Nephron (organoid): ENCODE measurements around the gene TMOD4.

Experiments
- H3K27ac Mint-ChIP-seq, 3 experiments: 2 replicates each; pipeline ENCODE4 v1.8.0; 2020; ENCODE audit warnings: mixed read lengths in 3 of 3, mild to moderate bottlenecking in 2 of 3, moderate library complexity in 1 of 3
- H3K27me3 Mint-ChIP-seq: 2 replicates; pipeline ENCODE4 v1.8.0; 2021; ENCODE audit warnings: low read depth, mild to moderate bottlenecking, moderate library complexity, mixed read lengths
- H3K36me3 Mint-ChIP-seq: 2 replicates; pipeline ENCODE4 v1.8.0; 2020; ENCODE audit warnings: low read depth, mixed read lengths
- H3K4me1 Mint-ChIP-seq: 2 replicates; pipeline ENCODE4 v1.8.0; 2020; ENCODE audit warnings: mixed read lengths
- H3K4me3 Mint-ChIP-seq, 3 experiments: 2 replicates each; pipeline ENCODE4 v1.8.0; 2020; ENCODE audit warnings: mild to moderate bottlenecking in 3 of 3, mixed read lengths in 3 of 3, moderate library complexity in 2 of 3
- H3K9me3 Mint-ChIP-seq: 2 replicates; pipeline ENCODE4 v1.8.0; 2020; ENCODE audit warnings: mixed read lengths
- TF ChIP-seq, protein P1 (sequence below), 3 experiments: fragments of 200-600 bp; sonication (generic); IDR thresholded peaks; one replicate each; pipeline ENCODE4 v1.5.0; 2021; ENCODE audit warnings: antibody characterized with exemption in 3 of 3; ENCODE audit not compliant: unreplicated experiment in 3 of 3

Gene TMOD4

DNA sequence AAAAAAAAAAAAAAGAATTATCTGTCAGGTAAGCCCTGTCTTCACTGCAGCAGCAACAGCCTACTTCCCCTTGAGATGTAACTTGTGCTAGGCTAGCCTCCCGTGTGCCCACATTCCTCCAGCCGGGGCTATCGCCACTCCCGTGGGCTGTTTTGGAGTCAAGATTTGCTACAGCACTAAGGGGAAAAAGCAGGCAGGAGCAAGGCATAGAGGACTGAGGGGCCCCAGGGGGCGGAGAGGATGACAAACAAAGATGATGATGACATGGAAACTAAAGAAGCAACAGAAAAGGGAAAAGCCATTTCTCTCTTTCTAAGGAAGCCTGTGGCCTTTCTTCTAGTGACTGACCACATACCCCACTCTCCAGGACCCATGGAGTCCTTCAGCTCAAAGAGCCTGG, 17.5 kb downstream of the TMOD4 start:
- Mint-ChIP-seq H3K27ac (no peak overlapping the region), H3K4me3 (no peak overlapping the region), H3K4me1 (no peaks in the 10 kb centered on the region), H3K36me3 (peaks cover 31% of the 10 kb centered on the region), H3K27me3 (no peaks in the 10 kb centered on the region), H3K9me3 (no peaks in the 10 kb centered on the region)
- TF ChIP-seq, protein P1, sequence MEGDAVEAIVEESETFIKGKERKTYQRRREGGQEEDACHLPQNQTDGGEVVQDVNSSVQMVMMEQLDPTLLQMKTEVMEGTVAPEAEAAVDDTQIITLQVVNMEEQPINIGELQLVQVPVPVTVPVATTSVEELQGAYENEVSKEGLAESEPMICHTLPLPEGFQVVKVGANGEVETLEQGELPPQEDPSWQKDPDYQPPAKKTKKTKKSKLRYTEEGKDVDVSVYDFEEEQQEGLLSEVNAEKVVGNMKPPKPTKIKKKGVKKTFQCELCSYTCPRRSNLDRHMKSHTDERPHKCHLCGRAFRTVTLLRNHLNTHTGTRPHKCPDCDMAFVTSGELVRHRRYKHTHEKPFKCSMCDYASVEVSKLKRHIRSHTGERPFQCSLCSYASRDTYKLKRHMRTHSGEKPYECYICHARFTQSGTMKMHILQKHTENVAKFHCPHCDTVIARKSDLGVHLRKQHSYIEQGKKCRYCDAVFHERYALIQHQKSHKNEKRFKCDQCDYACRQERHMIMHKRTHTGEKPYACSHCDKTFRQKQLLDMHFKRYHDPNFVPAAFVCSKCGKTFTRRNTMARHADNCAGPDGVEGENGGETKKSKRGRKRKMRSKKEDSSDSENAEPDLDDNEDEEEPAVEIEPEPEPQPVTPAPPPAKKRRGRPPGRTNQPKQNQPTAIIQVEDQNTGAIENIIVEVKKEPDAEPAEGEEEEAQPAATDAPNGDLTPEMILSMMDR (IDR thresholded peaks at IDR 0.05; ENCODE audit: unreplicated experiment in 3 of 3), result no peak

DNA sequence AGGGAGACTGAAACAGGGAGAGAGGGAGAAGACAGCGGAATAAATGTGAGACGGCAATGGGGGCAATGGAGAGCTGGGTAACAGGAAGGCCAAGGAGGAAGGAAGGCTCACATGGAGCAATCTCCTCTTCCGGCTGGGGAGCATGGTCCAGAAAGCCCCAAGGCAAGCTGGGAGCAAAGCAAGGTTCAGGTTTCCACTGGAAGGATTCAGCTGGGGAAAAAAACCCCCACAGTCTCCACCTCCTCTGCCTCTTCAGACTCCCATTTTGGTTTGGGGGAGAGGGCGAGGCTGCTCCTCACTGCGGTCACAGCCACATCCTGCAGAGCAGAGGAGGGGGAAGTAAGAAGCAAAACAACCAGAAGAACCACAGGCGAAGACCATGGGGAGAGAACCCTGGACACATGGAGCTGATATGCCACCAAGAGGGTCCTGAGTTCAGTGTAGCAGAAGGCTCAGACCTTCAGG, 18.7 kb downstream of the TMOD4 start:
- H3K4me3 Mint-ChIP-seq, result no peak overlapping the region
- H3K9me3 Mint-ChIP-seq, result no peaks in the 10 kb centered on the region
- no peaks in the 10 kb centered on the region for H3K27me3 Mint-ChIP-seq
- no peaks in the 10 kb centered on the region for H3K4me1 Mint-ChIP-seq
- TF ChIP-seq, protein P1 (IDR thresholded peaks at IDR 0.05; ENCODE audit: unreplicated experiment in 3 of 3), result no peak
- peaks cover 31% of the 10 kb centered on the region for H3K36me3 Mint-ChIP-seq
- H3K27ac Mint-ChIP-seq, result no peak overlapping the region

DNA sequence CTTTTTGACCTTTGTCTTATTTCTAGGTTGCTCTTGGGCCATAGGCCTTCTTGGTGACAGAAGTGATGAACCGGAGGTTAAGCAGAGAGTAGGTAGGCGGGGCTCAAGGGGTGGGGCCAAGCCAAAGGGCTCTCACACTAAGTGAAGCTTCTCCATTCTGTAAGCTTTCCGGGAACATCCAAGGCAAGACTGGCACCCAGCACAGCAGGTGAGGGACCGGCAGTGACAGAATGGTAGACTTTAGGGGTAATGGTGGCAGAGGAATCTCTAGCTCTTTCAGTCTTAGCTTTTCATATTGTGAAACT, 19.3 kb downstream of the TMOD4 start, which contains the start of gene TNFAIP8L2:
TSS of gene TNFAIP8L2 (plus strand) at position 135 of the 305 bp plus-strand sequence. CDS start 2,049 bp downstream, outside the sequence.
- H3K4me1 Mint-ChIP-seq, result no peaks in the 10 kb centered on the region
- peaks cover 26% of the 10 kb centered on the region for H3K36me3 Mint-ChIP-seq
- H3K27me3 Mint-ChIP-seq, result no peaks in the 10 kb centered on the region
- H3K9me3 Mint-ChIP-seq, result no peaks in the 10 kb centered on the region
- no peak within 1 kb of the TSS for H3K4me3 Mint-ChIP-seq
- TF ChIP-seq, protein P1 (IDR thresholded peaks at IDR 0.05; ENCODE audit: unreplicated experiment in 3 of 3), result no peak
- H3K27ac Mint-ChIP-seq, result no peak within 1 kb of the TSS

DNA sequence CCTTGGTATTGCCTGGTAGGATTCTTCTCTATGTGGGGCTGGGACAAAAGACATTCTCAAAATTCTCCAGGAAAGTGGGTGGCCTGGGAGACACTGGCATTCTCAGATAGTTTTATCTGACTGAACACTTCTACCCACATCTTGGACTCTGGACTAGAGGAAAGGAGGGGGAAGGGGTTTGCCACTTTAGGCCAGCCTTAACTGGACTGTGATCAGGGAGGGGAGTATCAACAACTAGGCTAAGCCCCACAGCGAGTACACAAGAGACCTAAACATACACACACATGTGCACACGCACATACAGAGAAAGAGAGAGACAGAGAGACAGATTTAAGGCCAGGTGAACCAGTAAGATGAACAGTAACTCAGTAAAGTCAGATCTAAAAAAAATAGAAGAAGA, 28.1 kb downstream of the TMOD4 start:
- Mint-ChIP-seq H3K9me3 (no peaks in the 10 kb centered on the region), H3K27me3 (no peaks in the 10 kb centered on the region), H3K36me3 (no peaks in the 10 kb centered on the region), H3K4me1 (peaks cover 40% of the 10 kb centered on the region), H3K4me3 (peak overlapping the region; percentile 87 to 89 (median 88)), H3K27ac (peak overlapping the region; percentile 33 to 88 (median 85))
- TF ChIP-seq, protein P1 (IDR thresholded peaks at IDR 0.05; ENCODE audit: unreplicated experiment in 3 of 3), result no peak

DNA sequence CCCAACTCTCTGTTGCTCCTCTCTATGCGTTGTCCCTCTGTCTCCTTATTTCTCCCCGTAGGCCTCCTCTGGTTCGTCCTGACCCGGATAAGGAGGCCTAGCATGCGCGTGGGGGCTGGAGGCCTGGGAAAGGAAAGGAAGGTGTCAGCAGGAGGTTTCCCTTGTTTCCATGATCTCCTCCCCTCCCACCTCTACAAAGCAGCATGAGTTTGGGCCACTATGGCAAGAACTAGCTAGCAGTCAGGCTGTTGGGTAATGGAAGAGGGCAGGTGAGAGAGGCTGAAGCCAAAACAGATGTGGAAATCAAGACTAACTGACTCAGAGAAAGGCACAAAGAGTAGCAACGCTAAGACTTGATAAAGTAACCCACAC, 28.7 kb downstream of the TMOD4 start:
- H3K4me3 Mint-ChIP-seq, result peak overlapping the region; percentile 87 to 89 (median 88)
- no peaks in the 10 kb centered on the region for H3K9me3 Mint-ChIP-seq
- no peaks in the 10 kb centered on the region for H3K27me3 Mint-ChIP-seq
- TF ChIP-seq, protein P1 (IDR thresholded peaks at IDR 0.05; ENCODE audit: unreplicated experiment in 3 of 3), result no peak
- no peaks in the 10 kb centered on the region for H3K36me3 Mint-ChIP-seq
- H3K27ac Mint-ChIP-seq, result peak overlapping the region; percentile 33 to 88 (median 85)
- peaks cover 40% of the 10 kb centered on the region for H3K4me1 Mint-ChIP-seq

DNA sequence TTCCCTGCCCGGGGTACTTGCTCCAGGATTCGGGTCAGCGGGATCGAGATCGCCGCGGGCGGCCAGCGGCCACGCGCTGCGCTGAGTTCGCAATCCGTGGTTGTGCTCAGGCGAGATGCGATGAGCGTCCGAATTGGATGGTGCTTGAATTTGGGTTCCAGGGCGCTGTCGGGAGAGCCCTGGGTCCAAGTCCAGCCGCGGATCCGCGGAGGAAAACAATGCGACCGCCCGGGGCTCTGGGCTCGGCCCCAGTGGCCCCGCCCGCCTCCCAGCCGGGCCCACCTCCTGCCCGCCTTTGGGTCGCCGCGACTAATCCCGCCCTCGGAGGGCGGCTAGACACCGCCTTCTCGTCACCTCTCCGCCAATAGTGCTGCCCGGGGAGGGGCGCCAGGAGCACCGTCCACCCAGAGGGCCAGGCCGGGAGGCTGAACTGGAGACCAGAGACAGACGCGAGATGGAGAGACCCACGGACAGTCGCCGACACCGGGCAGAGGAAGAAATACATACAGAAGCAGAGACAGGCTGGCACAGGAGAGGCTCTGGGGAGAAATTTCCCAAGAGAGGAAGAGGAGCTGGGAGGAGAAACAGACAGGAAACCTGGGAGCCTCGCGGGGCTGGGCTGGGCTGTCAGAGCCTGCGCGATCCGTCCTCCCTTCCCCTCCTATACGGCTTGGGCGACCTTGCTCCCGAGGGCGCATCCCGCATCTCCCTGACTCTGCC, 29.2 kb downstream of the TMOD4 start, which contains the start of gene SEMA6C:
TSS of gene SEMA6C (minus strand) at position 220 of the 720 bp plus-strand sequence. CDS start 4,010 bp downstream, outside the sequence.
- TF ChIP-seq, protein P1 (IDR thresholded peaks at IDR 0.05; ENCODE audit: unreplicated experiment in 3 of 3), result no peak

More for the DNA sequence above, 29.2 kb downstream of the TMOD4 start, which contains the start of gene SEMA6C:
- Mint-ChIP-seq H3K4me3 (peak within 1 kb of the TSS; percentile 87 to 89 (median 88)), H3K36me3 (no peaks in the 10 kb centered on the region), H3K9me3 (no peaks in the 10 kb centered on the region), H3K27me3 (no peaks in the 10 kb centered on the region), H3K27ac (peak within 1 kb of the TSS; percentile 33 to 88 (median 85)), H3K4me1 (peaks cover 40% of the 10 kb centered on the region)
